NCI-H2029 treated with DMSO at 0.1 percent for 48 hours (cell line): ENCODE measurements around the gene FSTL5.
"Not testable (repeated sequence)": the region's sequence is repeated elsewhere in the genome, so short reads cannot be mapped to it uniquely, and the experiment has no call there.

Experiments used
- DNase-seq: peaks from one replicate; lab custom pipeline; 2025; lab: John Stamatoyannopoulos, UW

FSTL5 gene

GRCh38 chr4:162103908-162104307, 59.9 kb downstream of the FSTL5 start:
- DNase-seq, result not testable (repeated sequence)

- no peak for DNase-seq
Observed at GRCh38 chr4:162102713-162103112, 61.1 kb downstream of the FSTL5 start.

- no peak for DNase-seq
Observed at GRCh38 chr4:162101337-162101736, 62.5 kb downstream of the FSTL5 start.

DNA sequence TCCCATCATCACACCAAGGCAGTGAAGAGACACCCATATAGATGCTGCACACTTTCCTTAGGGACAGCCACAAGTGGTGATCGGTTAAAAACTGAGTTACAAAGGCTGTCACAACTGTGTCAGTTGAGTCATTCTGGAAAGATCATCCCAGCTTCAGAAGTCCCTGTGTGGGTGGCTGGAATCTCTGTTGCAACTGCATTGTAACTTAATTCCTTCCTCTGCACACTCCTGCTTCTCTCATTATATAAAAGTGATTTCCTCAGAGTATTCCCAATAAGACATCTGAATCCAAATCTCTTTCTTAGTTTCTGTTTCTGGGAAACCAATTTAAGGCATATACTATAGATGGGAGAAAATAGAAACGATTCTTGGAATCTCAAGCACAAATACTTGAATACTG, 88.1 kb downstream of the FSTL5 start:
- no peak for DNase-seq

DNA sequence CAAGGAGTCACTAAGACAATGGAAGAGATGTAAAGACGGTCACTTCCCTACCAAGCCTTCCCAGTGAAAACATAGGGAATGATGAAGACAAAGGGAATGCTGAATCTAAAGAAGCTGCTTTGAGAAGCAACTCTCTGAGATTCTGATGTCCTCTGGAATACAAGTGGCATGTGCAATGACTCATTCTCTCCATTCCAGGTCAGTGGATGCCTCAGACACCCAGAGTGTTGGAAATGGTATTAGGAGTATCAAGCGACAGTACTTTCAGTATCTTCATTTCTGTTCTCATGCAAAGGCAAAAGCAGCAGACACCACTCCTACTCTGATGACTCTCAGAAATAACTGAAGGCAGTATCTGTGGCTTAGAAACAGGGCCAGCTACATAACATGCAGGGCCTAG, 102.6 kb downstream of the FSTL5 start:
- no peak for DNase-seq

DNA sequence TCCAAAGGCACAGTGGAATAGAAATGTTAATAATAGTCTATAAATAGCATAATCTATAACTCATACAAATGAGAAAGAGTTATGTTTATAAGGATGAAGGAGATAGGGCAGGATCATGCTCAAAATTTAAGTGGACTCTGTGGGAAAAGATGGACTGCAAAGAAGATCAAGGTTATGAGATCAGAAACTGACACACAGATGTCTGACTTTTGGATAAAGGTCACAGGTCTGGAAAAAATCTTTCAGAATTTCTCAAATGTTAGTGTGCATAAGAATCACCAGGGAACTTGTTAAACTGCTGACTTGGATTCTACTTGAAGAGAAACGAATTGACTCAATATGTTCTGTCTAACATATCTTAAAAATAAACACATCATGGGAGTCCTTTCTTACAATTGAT, 104.1 kb downstream of the FSTL5 start:
- DNase-seq, result no peak

DNA sequence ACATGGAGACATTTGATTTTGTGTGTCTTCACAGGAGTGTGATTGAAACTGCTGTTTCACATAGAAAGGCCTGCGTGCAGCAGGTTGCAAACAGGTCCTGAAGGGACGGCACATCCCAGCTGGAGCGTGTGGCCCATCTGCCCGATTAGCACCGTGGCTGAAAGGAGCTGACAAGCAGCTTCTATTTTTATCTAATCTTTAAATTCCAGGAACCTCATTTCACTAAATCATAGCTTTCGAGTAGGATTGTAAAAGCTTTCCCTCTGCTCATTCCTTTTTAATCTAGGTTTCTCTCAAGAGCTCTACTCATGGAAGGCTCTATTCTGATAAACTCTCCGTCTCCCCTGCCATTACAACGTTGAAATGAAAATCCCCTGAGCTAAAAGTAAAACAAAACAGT, 106.8 kb downstream of the FSTL5 start:
- DNase-seq, result no peak

DNA sequence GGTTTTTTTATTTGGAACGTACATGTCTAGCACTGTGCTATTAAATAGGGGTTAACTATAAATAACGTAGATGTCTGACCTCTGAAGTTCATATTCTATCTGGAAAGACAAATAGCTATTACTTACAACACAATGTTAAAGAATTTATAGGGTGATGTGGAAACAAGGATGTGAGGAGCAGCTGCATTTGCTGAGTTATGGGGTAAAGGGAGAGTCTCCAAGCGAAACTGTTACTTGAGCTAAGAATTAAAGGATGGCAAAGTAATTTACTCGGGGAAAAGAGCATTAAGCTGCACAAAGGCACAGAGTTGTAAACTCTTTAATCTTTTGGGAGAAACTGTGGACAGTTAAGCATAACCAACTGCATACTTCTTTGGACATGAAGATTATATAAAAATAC, 117.7 kb downstream of the FSTL5 start:
- DNase-seq, result no peak

DNA sequence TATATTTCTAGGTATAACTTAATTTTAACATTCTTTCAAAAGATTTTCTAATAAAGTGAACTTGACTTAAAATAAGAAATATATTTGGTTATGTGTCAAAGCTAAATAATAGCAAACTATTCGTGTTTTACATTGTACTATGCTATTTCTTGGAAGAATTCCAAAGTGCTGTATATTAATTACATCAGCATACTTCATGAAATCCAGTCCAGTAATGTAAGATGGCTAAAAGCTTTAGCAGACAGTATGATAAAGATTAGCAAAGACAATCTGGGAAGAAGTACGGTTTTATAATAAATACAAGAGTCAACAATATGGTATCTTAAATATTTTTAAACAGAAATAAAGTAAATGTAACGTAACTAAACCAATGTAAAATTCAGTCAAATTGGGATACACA, 125.7 kb downstream of the FSTL5 start:
- no peak for DNase-seq

GRCh38 chr4:162017863-162018262, 145.9 kb downstream of the FSTL5 start:
- DNase-seq, result no peak

DNA sequence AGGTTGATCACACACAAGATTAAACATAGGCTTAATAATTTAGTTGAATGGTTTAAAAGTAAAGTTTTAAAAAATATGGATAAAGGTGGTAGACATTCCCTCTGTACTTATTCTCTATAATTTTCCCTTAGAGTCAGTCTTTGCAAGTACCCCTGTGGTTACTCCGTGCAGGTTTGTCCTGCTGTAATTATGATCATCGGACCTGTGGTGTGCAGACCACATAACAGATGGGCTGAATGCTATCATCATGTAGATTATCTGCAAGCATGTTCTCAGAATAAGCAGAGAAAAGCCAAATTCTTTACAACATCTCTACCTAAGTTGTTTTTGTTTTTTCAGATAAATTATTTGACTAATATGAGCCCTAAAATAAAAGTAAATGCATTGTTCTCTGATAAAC, 146.8 kb downstream of the FSTL5 start:
- DNase-seq, result no peak

DNA sequence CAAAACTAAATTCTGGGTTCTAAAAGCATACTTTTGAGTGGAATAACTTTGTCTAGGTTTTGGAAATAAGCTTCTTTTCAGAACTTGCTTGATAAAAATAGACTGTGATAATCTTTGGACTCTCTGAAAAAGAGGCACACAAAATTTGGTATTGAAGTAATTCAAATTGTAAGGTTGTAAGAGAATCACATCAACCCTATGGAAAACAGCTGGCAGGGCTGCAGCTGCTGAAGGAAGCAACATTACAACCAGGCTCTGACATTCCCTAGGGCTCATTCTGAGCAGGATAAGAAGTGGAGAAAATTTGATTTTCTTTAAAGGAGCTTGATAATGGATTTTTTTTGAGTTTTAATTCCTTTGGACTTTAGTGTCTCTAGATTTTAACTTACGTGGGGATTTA, 147.6 kb downstream of the FSTL5 start:
- no peak for DNase-seq

DNA sequence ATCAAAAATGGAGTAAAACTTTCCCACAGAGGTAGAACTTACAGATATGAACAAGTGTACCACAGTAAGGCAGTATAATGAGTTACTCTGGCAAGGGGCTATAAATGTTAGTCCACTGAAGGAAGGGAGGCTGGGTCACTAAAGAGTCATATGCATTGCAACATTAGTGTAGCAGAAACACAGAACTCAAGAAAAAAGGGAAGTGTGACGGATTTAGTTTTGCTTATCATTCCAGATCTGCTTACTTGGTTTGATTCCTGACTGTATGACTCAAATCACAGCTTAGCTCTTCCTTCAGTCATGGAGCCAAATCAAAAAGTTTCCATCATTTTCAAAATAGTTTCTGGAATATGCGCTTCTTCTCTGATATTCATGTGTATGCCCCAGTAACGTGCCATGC, 148.7 kb downstream of the FSTL5 start:
- no peak for DNase-seq

GRCh38 chr4:162011089-162011488, 152.7 kb downstream of the FSTL5 start:
- DNase-seq, result no peak

GRCh38 chr4:162010362-162010761, 153.4 kb downstream of the FSTL5 start:
- DNase-seq, result no peak

GRCh38 chr4:161992317-161992716, 171.5 kb downstream of the FSTL5 start:
- DNase-seq, result no peak

- no peak for DNase-seq
Observed at GRCh38 chr4:161991811-161992210, 172.0 kb downstream of the FSTL5 start.

DNA sequence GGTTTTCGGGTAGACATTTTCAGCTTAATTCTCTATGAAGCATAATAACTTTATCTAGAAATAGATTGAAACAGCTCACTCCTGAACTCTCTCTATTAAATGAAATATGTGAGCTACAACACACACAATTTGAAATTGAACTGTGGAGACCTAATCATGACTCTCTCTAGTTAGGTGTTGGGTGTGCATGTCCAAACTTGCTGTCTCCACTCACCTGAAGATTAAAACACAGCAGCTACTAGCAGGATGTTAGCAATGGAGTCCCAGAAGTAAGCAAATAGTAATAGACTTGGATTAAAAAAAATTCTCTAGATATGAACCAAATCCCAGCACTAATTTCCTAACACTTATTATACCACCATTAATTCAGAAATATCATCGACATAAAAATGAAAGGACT, 173.1 kb downstream of the FSTL5 start:
- no peak for DNase-seq

DNA sequence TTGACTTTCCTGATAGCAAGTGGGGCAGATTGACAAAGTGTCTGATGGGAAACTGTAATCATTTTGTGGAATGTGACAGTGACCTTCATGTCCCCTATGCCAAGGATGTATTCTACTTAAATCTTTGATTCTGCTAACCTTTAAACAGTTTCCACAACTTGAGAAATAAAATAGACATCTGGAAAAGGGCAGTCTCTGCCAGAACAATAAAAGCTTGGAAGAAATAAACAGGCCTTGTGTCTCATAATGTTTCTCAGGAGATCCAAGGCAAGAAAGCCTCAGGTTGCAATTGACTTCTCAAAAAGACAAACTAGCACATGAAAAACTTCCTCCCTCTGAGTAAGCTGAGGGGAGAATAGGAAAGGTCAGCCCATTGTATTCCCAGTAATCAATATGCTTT, 174.9 kb downstream of the FSTL5 start:
- DNase-seq, result no peak

- no peak for DNase-seq
Observed at GRCh38 chr4:161987611-161988010, 176.2 kb downstream of the FSTL5 start.

DNA sequence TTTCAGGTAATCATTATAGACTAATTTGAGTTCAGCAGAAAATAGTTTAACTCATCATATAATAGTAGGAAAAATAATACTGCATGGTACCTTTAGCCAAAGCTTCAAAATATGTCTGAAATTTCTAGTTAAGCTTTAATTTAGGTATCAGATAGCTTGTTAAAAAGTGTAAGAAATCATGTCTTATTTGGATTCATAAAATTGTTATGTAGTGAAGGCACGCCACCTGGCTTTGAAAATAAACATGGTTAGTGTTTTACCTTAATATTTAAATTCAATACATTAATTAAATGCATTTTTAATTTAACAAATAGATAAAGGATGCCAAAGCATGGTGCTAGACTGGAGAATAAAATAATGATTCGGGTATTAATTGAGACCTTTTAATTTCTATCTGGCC, 211.4 kb downstream of the FSTL5 start:
- no peak for DNase-seq

DNA sequence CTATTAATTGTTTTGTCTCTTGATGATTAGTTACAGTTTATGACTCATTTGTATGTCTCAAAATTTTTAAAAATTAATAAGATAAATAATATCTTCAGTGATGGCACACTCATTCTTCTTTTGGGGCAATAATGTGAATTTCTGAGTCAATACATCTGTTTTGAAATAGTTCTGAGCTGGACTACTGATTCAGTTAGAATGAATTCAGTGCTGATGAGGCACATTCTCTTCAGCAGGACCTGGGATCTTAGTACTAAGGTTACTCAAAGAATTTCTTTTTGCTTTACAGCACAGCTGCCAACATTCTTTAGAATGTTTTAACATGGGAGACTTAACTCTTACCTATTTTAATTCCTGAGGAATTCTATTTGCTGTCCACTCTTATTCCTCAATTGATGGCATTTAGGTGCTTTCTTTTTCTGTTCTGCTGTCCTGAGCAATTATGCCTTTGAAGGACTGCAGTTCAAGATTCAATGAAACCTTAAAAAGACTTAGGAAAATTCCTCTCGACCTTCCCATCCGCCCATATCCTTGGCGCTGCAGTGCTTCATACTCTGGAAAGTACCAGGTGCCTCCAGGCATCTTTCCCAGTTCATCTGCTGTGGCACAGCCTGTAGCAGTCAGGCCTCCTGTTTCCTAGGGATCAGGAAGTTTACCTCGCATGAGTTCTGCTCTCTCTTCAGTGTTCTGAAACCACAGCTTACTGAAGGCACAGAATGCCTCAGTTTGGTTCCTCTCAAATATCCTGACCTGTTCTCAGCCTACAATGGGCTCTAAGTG, 213.7 kb downstream of the FSTL5 start:
- no peak for DNase-seq

GRCh38 chr4:161948026-161948770, 215.6 kb downstream of the FSTL5 start:
- no peak for DNase-seq

- no peak for DNase-seq
Observed at GRCh38 chr4:161937596-161937995, 226.2 kb downstream of the FSTL5 start.
